UCSD-AML1 (cell line): ENCODE results near the gene C14orf132.

Source experiments
- DNase-seq: peaks from one replicate; lab custom pipeline; 2025; ENCODE audit not compliant: unreplicated experiment; lab: John Stamatoyannopoulos, UW

C14orf132 gene

DNA sequence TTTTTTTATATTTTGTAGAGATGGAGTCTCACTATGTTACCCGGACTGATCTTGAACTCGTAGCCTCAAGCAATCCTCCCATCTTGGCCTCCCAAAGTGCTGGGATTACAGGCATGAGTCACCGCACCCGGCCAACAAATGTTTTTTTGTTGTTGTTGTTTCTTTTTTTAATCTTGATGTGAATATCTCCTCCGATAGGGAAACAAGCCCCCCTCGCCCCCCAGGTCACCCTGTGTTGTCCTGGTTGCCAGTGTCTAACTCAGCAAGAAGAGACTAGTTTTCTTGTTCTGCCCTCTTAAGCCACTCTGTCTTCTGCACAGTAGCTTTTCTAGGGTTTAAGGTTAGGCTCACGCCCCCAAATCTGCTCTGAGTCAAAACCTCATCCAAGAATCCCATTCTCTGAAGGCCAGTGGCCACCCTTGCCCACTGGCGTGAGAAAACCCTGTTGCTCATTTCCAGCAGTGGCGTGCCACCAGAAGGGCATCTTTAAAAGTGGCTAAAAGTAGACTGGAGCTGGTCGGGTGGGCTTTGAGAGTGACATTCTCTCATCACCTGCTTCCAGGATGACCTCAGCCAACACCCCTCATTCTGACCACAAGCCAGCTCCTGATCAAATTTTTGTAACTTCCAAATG, 42.7 kb downstream of the C14orf132 start:
- DNase-seq: no peak

DNA sequence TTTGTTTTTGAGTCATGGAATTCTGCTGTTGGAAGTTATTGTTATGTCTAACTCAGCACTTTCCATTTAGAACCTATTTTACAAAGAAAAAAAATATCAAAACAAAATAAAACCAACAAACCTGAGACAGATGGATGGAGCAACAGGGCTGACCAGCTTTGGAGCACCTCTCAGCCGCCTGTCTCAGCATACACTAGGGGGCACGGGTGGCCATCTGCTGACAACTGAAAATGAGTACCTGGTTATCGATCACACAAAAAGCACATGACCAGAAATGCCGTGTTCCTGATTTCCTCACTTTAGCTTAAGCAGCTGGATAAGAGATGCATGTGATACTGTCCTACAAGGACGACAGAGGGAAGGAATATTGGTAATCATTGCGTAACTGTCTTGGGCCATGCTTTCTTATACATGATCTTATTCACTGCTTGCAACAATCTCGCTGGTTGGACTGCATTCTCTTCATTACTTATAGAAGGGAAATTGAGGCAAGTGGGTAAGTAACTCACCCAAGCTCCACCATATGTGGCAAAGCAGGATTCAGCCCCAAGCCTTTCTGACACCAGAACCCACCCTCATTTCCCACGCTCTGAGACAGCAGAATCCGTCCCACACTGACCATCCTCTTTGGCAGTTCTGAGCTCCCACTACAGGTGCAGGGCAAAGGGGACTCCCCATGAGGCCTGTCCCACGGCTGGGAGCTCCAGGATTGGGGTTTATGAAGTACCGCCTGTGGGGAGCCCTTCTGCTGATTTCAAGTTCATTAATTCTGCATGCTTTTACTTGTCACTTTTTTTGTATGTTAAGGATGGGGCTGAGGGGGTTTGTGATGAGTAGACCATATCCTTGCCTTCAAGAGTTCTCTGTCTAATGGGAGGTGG, 43.5 kb downstream of the C14orf132 start:
- no peak for DNase-seq

DNA sequence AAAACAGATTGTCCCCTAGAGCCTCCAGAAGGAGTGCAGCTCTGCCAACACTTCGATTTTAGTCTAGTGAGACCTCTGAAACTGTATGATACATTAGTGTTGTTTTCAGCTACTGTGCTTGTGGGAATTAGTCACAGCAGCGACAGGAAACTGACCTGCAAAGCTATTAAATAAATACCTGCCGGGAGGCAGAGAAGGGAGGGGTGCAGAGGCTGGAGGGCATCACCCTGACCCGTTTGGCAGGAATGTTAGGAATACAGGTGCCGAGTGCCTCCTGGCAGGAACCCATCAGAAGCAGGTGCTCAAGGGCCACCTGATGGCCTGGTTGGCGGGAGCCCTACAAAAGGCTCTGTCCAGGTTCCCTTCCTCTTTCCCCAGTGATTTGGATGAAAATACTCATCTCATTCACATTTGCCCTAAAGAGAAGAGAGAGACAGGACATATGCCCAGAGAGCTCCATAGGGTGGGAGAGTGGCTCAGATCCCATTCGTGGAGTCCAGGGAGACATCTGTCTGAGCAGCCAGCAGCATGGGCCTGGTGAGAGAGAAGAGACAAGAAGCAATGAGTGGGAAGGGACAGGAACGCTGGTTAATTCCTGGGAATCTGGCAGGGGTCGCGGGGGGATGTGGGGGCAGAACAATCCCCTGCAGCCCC, 44.6 kb downstream of the C14orf132 start:
- DNase-seq: no peak

DNA sequence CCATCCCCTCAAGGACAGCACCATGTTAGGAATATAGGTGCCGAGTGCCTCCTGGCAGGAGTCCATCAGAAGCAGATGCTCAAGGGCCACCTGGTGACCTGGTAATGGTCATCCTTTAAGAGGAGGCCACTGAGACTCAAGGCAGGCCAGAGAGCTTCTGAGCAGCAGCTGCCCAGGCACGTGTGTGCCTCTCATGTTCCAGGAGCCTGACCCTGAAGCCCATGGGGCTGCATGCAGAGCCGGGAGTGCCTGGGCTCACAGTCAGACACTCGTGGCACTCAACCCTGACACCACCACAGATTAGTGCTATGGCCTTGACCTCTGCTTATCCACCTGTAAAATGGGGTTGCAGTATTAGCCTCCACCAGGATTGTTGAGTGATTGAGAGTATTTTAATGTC, 45.6 kb downstream of the C14orf132 start:
- DNase-seq: no peak

DNA sequence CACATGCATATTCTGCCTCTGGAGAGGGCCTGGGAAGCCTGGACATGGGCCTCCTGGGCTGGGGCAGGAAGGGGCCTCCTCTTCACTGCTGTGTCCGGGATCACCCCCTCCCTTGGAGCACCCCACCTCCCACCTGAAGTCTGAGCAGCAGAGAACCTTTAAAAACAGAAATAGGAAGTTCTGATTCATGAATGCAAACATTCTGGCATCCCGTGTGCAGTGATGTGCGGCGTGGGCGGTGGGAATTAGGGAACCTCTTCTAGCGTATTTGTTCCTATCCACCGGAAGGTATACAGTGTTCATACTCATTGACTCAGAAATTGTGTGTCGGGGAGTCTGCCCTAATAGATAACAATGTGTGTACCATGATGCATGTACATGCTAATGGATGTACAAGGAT, 46.2 kb downstream of the C14orf132 start:
- no peak for DNase-seq

DNA sequence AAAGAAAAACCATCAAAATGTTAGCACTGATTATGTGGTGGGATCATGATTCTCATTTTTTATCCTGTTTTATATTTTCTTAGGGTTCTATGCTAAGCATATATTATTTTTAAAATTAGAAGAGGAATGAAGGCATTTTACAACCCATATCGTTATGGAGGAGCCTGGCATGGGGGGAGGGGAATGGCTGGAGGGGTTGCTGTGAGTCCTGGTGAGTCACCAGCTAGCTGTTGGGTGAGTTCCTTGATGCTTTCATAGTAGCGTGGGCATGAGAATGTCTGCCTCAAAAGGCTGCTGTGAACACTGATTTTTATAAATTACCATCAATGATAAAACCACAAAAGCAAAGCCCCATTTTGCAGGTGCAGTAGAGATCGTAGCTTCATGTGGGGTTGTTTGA, 46.9 kb downstream of the C14orf132 start:
- DNase-seq: no peak

DNA sequence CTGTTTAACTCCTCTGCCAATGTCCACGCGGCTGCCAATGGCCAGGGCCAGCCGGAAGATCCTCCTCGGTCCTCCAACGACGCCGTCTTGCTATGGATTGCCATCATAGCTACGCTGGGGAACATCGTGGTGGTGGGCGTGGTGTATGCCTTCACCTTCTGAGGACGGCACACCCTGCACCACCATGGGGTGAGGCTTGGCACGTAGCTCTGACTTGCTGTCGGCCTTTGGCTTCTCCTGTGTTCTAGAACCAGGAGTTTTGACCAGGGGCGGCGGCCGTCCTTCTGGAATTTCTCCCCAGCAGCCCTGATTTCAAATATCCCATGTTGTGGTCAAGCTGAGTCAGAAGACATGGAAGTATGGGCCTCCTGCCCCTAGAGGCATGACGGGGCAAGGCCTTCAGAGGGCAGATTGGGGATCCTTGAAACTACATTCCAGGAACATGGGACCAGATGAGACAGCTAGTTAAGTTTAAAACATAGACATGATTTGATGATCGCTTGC, 47.5 kb downstream of the C14orf132 start:
- no peak for DNase-seq

DNA sequence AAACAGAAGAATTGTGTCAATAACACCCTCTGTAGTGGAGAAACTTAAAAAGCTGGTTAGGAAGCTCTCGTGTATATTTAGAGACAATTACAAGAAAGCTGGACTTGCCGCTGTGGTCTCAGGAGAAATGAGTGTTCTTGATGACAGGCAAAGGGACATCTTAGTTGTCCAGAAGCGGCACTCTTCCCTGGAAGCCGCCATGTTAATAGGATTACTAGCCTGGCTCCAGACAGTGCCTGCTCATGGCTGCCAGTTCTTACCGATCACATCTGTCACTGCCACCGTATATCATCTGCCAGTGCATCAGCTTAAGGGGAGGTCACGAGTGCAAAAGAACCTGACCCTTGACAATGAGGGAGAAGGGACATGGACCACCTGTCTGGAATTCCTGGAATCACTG, 48.9 kb downstream of the C14orf132 start:
- no peak for DNase-seq

DNA sequence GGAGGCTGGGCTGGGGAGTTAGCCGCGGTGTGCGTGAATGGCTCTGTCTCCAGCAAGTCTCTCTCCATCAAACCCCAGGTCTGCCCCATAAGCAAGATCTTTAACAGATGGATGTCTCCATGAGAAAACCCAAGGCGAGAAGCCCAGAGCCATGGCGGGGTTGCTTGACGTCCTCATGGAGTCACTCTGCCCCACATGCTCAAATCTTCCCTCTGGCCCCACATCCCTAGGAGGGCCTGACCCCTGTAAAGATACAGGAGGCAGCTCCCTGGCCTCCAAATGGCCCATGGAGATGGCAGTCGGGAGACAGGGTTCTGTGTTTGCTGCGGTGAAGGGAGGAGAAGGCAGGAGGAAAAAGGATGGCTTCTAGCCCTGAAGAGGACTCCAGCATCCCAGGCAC, 49.3 kb downstream of the C14orf132 start:
- no peak for DNase-seq

DNA sequence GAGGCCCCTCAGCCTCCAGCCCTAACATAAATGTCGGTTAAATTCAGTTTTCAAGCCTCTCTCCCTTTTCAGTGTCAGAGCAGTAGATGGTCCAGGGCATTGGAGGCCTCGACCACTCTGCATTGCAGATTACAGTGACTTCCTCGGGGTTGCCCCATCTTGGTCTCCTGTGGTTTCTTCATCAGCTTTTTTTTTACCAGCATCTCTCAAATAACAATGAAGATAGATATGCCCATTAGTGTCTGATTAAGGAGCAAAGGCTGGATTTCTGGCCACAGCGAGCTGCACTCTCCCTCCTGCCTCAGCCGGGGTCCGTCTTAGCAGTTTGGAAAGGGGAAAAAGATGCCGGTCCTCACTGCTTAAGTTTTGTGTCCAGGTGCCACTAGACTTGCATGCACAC, 49.7 kb downstream of the C14orf132 start:
- no peak for DNase-seq

DNA sequence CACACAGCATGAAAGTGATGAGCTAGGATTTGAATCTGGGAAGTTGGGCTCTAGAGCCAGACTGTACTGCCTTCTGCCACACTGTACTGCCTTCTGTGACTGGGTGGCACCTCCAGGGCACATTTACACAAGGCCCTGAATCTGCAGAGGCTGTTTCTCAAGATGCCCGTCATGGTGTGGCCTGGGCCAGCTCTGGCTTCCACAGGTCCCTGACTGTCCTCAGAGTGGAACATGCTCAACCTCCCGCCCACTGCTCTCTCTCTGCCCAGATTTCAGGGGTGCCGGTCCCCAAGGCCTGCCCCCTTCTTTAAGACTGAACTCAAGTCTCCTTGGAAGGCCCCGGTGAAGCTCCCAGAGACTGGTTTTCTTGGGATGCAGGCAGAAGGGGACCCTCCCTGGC, 50.2 kb downstream of the C14orf132 start:
- DNase-seq: no peak

DNA sequence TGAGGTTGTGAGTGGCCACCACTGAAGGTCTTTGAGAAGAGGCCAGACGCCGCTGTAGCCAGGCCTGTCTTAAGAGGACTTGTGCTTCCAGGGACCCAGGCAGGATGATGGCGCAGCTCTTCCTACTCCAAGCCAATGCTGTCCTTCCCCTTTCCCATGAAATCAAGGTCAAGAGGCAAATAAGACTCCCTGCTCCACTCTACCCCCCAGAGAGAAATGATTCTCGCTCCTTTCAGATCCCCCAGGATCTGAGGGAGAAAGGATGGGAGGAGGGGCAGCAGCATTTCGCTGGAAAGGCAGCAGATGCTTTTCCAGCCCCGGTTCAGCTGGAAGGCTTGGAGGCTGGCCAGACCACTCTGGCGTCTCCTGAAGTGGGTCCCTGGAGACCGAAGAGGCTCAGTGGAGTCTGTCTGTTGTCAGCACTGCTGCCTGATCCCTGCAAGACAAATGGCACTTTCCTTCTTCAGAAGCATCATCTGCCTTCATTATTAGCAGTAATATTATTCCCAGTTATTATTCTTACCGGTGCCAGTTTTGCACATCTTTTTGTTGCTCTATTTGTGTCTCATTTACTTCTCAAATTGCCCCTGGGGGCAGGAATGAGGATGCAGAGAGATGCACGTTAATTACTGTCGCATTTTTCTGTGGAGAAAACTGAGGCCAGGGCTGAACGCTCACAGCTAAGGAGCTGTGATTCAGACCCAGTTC, 51.4 kb downstream of the C14orf132 start:
- DNase-seq: no peak

DNA sequence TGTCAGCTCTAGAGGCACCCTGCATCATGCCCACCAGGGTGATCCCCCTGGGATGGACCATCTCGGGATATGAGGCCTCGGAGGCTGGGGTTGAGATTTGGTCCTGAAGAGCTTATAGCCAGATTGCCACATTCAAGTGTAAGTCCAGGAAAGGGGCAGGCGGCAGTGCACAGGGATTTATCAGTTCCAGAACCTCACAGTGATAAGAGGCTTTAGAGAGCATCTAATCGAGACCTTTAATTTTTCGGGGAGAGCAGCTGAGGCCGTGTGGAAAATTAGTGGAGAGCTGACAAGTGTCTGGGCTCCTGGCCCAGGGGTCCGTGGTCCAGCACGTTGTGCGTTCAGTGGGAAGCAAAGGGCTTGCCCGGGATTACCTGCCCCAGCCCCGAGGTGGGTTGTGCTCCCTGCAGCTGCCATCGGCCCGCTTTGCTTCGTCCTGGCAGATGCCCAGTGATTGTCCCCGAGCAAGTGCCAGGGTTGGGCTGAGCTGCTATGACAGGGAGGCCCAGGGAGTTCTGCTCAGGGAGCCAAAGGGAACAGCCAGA, 52.1 kb downstream of the C14orf132 start:
- no peak for DNase-seq

DNA sequence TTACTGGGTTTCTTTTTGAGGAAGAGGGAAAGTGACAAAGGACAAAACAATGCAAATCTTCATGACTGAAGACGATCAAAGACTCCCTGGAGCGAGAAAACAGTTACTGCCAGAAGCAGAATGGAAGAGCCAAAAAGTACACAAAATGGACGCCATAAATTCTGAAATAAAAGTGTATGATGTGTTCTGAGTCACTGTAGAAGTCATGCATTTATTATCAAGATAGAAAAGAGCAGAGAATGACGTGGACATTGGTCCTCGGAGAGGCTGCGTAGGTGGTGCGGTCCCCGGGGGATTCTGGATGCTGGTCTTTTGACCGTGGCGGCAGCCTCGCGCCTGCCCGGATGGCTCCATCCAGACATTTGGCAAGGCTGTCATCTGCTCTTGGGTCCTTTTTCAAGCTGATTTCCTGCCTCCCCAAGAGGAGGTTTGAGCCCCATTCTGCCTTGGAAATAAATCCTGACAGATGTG, 52.8 kb downstream of the C14orf132 start:
- DNase-seq: no peak

DNA sequence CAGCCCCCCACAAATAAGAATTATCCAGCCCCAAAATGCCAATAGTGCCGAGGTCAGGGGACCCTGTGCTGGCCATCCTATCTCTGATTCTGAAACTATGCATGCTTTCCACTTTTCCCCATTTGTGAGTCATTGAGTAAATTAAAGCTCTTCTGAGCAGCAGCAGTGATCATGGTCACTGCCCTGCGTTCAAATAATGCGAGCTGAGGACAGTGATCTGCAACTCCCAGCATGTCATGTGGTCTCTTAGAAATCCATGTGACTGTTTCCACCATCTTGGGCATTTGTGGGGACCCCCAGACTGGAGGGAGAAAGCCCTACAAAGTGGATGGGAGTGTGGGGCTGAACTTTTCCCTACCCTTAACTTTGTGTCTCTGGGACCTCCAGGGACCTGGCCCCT, 53.8 kb downstream of the C14orf132 start:
- no peak for DNase-seq

DNA sequence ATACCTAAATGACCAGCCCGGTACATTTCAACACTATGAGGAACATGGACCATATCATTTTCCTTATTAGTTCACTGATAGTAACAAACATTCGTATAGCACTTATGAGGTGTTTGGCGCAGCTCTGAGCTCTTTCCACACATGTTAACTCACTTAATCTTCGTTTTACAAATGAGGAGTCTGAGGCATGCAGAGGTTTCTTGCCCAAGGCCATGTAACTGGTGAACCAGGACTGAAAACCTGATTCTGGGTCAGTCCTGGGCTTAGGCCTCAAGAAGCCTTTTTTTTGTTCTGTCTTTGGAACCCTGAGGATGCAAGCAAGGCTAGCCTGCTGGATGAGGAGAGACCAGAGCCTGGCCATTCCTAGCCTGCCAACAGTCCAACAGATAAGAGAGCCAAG, 55.0 kb downstream of the C14orf132 start:
- DNase-seq: no peak

DNA sequence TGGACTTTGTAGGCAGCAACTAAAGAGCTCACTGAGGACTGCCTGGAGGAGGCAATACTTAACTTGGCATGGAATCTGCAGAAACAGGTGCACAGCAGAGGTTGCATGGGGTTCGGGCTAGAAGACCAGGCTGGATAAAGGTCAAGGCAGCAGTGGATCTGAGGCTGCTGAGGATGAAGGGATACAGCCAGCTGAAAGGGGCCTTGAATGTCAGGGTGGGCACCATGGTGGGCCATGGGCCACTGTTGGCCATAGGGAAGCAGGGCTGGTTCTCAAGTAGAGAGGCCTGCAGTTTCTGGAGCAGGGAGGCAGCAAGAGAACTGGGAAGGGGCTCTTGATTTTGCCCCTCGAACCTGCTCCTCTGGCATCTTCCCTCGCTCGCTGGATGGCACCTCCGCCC, 55.5 kb downstream of the C14orf132 start:
- no peak for DNase-seq

DNA sequence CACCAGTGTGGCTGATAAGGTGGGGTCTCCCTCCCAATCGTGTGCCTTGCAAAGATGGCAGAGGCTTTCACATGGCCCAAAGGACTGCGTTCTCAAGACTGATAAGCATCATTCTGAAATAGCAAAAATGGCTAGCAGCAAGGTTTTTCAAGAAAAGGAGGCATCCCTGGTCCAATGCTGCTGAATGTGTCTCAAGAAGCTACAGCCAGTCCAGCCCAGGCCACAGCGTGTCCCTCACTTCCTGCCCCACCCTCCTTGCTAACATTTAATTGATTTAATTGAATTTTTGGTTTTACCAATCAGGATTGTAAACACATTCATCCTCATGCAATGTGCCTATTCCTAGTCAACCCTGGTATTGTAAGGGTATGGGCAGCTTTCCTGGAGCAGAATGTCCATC, 55.9 kb downstream of the C14orf132 start:
- DNase-seq: no peak

DNA sequence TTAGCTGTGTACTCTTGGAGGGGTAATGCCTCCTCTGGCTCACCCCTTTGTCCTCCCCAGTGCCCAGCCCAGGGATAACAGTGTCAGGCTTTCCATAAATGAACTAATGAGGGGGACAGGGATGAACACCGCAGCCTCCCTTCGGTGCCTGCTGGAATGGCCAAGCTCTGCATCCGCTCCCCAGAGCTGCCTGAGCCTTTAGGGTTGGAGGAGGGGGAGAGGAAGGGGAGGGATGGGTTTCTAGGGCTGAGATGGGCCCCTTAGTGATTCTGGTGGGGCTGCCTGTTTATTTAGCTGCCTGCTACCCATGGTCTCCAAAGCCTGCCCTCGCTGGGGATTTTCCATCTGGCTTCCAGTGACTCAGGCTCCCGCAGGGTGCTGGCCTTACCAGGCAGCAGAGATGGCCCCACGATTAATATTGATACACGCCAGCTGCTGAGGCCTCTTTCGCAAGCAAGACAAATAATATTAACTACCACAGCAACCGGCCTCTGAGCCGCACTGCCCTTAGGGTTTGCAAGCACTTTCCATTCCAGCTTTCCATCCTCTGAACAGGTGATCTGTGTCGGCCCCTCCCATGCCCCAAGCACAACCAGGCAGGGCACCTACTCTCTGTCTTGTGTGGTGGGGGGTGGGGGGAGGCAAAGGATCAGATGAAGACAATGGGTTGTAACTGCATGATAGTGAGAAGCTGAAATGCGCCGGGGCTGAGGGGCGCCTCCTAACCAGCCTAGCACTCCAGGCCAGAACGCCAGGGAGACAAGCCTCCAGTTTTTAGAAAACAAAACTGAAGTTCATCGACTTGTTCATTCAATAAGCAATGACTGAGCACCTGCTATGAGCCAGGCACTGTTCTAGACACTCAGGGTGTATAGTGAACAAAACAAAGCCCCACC, 56.7 kb downstream of the C14orf132 start:
- DNase-seq: no peak
